ENCODE measurements around the gene TRPM5.
"Not testable (repeated sequence)": the region's sequence is repeated elsewhere in the genome, so short reads cannot be mapped to it uniquely, and the experiment has no call there.

The TRPM5 gene

DNA sequence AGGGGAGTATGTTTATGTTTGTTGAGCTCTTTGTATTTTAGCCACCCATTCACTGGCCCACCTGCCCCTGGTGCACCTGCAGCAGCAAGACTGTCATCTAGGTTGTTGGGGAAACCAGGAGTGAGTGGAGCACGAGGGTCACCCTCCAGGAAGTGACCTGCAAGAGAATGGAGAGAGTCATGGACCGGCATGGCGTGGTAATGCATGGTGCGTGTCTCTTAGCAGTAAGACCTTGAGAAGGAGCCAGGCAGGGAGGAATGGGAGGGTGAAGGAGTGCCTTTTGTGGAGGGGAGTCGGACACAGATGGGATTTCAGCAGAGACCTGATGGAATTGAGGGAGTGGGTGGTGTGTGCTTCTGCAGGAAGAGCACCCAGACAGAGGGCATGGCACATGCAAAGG is 38.4 kb upstream of the TRPM5 start:
- no peak for DNase-seq (ENCODE audit: low read depth, low spot score)
- ChIA-PET POLR2A (no interaction called here), CTCF (no interaction called here)
- TF ChIP-seq, protein P1, sequence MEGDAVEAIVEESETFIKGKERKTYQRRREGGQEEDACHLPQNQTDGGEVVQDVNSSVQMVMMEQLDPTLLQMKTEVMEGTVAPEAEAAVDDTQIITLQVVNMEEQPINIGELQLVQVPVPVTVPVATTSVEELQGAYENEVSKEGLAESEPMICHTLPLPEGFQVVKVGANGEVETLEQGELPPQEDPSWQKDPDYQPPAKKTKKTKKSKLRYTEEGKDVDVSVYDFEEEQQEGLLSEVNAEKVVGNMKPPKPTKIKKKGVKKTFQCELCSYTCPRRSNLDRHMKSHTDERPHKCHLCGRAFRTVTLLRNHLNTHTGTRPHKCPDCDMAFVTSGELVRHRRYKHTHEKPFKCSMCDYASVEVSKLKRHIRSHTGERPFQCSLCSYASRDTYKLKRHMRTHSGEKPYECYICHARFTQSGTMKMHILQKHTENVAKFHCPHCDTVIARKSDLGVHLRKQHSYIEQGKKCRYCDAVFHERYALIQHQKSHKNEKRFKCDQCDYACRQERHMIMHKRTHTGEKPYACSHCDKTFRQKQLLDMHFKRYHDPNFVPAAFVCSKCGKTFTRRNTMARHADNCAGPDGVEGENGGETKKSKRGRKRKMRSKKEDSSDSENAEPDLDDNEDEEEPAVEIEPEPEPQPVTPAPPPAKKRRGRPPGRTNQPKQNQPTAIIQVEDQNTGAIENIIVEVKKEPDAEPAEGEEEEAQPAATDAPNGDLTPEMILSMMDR (IDR thresholded peaks at IDR 0.05; ENCODE audit: insufficient read depth, low read length, missing control alignments), result no peak
- no peak overlapping the region for H3K4me3 ChIP-seq (ENCODE audit: low read depth, low read length)

DNA sequence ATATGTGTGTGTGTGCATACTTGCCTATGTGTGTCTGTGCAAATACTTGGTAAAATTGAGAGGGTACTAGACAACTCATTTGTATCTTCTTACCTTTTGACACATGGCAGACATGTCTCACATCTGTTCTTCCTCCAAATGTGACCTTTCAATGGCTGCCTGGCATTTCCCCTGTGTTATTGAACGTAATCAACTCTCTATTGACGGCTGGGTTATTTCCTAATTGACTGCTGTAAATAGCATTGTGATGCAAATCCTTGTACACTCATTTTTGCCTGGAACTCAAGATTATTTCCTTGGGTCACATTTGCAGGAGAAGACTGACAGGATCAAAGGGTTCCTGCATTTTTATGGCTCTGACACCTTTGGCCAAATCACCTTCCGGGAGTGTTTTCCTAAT is 37.9 kb upstream of the TRPM5 start:
- POLR2A ChIA-PET, result no interaction called here
- CTCF ChIA-PET, result no interaction called here
- TF ChIP-seq, protein P1 (IDR thresholded peaks at IDR 0.05; ENCODE audit: insufficient read depth, low read length, missing control alignments), result no peak
- no peak for DNase-seq (ENCODE audit: low read depth, low spot score)
- no peak overlapping the region for H3K4me3 ChIP-seq (ENCODE audit: low read depth, low read length)

DNA sequence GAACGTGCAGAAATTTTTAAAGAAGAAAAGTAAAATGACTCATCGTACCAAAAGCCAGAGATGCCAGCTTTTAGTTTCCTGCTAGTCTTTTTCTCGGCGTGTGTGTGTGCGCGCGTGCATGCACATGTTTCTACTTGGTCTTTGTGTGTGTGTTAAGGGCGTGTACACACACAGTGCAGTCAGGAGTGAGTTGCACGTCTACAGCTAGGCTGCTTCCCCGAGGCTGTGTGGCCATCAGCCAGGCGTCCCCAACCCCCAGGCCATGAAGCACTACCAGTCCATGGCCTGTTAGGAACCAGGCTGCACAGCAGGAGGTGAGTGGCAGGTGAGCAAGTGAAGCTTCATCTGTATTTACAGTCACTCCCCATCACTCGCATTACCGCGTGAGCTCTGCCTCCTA is 36.9 kb upstream of the TRPM5 start:
- DNase-seq (ENCODE audit: low read depth, low spot score), result no peak
- ChIA-PET POLR2A (no interaction called here), CTCF (no interaction called here)
- H3K4me3 ChIP-seq (ENCODE audit: low read depth, low read length), result no peak overlapping the region
- TF ChIP-seq, protein P1 (IDR thresholded peaks at IDR 0.05; ENCODE audit: insufficient read depth, low read length, missing control alignments), result no peak

DNA sequence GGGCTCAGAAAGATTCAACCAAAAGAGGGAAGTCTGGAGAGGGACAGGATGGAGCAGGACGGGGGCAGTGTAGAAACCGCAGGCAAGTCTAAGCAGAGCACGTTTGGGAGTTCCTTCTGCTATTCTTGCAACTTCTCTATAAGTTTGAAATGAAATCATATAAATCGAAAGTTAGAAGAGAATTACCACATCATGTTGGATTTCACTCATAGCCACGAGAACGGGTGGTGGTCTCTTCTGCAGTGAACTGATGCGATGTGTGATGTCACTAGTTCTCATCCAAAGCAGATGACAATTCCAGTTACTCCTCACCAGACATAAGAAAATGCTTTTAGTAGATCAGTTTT is 36.5 kb upstream of the TRPM5 start:
- ChIA-PET CTCF (no interaction called here), POLR2A (no interaction called here)
- no peak for DNase-seq (ENCODE audit: low read depth, low spot score)
- no peak overlapping the region for H3K4me3 ChIP-seq (ENCODE audit: low read depth, low read length)
- TF ChIP-seq, protein P1 (IDR thresholded peaks at IDR 0.05; ENCODE audit: insufficient read depth, low read length, missing control alignments), result no peak

DNA sequence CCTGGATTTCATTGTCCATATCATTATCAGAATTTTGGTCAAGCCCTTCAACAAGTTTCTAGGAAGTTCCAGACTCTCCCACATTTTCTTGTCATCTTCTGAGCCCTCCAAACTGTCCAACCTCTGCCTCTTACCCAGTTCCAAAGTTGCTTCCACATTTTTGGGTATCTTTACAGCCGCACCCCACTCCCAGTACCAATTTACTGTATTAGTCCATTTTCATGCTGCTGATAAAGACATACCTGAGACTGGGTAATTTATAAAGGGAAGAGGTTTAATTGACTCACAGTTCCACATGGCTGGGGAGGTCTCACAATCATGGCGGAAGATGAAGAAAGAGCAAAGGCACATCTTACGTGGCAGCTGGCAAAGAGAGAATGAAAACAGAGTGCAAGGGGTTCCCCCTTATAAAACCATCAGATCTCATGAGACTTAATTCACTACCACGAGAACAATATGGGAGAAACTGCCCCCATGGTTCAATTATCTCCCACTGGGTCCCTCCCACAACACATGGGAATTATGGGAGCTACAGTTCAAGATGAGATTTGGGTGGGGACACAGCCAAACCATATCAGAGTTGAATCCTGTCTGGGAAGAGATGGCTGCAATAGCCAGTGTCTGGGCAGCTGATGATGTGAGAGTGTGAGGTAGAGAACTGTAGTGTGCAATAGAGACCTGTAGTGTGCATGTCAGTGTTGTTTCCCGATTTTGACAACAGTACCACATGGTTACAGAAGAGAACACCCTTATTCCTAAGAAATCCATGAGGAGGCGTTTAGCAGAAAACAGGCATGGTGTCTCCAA is 36.0 kb upstream of the TRPM5 start:
- CTCF ChIA-PET; DNase-seq (ENCODE audit: low read depth, low spot score); H3K4me3 ChIP-seq (ENCODE audit: low read depth, low read length); POLR2A ChIA-PET: not testable (repeated sequence)

DNA sequence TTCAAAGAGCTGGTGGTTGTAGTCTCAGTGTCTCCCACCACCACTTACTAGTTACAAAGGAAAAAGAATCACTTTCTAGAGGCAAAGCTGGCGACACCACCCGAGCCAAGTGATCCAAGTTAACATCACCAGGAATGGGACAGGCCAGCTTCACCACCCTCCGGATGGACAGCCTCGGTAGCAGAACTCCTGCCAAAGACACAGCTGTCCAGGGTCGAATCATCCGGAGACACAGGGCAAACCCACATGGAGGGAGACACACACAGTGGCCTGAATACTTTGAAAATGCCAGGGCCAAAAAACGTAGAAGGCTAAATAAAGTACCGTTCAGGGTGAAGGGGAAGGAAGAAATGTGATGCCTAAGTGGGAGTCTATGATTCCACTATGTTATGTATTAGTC is 33.6 kb upstream of the TRPM5 start:
- DNase-seq (ENCODE audit: low read depth, low spot score), result no peak
- ChIA-PET POLR2A (no interaction called here), CTCF (interaction anchor here (2.1 kb wide), 1 partner anchor 57 kb away, joined by 5 read pairs; no protein-coding TSS in a partner anchor)
- TF ChIP-seq, protein P1 (IDR thresholded peaks at IDR 0.05; ENCODE audit: insufficient read depth, low read length, missing control alignments), result no peak
- no peak overlapping the region for H3K4me3 ChIP-seq (ENCODE audit: low read depth, low read length)

DNA sequence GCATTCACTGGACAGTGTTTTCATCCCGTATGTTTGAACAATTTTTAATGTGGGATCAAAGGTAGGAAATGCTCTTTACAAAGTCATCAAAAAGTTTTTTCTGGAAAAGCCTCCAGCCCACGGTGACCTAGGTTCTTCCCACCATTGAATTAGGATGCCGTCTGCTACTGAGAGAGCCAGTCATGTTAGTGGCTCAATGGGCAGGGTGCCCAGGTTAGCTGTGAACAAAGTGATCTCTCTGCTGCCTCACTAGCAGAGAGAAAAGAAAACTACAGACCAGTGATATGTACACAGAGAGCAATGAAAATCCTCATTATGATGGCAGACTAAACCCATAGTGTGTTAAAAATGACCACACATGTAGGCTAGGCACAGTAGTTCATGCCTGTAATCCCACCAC is 32.9 kb upstream of the TRPM5 start:
- TF ChIP-seq, protein P1 (IDR thresholded peaks at IDR 0.05; ENCODE audit: insufficient read depth, low read length, missing control alignments), result no peak
- ChIA-PET POLR2A (no interaction called here), CTCF (interaction anchor here (2.1 kb wide), 1 partner anchor 57 kb away, joined by 5 read pairs; no protein-coding TSS in a partner anchor)
- no peak for DNase-seq (ENCODE audit: low read depth, low spot score)
- no peak overlapping the region for H3K4me3 ChIP-seq (ENCODE audit: low read depth, low read length)

All from AG04449 (cell line).